ENCODE data around the gene WDR20. TPM values are rescaled to one million over a fixed set of nuclear protein-coding genes. Genes with fewer than 3 reads are reported as not detected.

Gene WDR20
- total and polyA plus RNA-seq, 2 of the 8 experiments (the other 6 are each of a cell fraction or from before 2014, with no cell fraction given), result 11.2 to 26.7 TPM

- Histone ChIP-seq H3K4me3 (ENCODE audit: extremely low read depth in 1 of 4, insufficient read depth in 2 of 4, low read depth in 3 of 4, low read length in 4 of 4) (no peak overlapping the region), H3K36me3 (ENCODE audit: control insufficient read depth in 2 of 4, insufficient read depth in 4 of 4, low read length in 3 of 4) (no peaks in the 10 kb centered on the region), H3K4me1 (replicated peaks in 1 of 4; ENCODE audit: control insufficient read depth in 3 of 4, insufficient read depth in 4 of 4, low read length in 3 of 4) (peaks cover 0 to 3% (median 1%) of the 10 kb centered on the region in 4 experiments; a peak in 4 of 7 replicates), H3K18ac (ENCODE audit: extremely low read depth, low read length) (no peak overlapping the region), H2BK12ac (ENCODE audit: low read depth, low read length) (no peak overlapping the region), H2AFZ (ENCODE audit: low read length) (no peak overlapping the region), H2BK120ac (replicated peaks; ENCODE audit: low read depth, low read length) (no peak overlapping the region), H3K9me3 (ENCODE audit: insufficient read depth in 2 of 2, low read depth in 1 of 2, low read length in 1 of 2) (no peaks in the 10 kb centered on the region), H3K4me2 (ENCODE audit: insufficient read depth in 1 of 2, low read depth in 2 of 2, low read length in 2 of 2) (no peak overlapping the region), H3K23me2 (ENCODE audit: low read depth, low read length) (no peaks in the 10 kb centered on the region), H4K20me1 (replicated peaks in 1 of 2; ENCODE audit: control insufficient read depth in 1 of 2, insufficient read depth in 2 of 2, low read length in 2 of 2) (no peaks in the 10 kb centered on the region), H3K79me2 (ENCODE audit: control insufficient read depth in 1 of 2, insufficient read depth in 2 of 2, low read length in 2 of 2) (no peaks in the 10 kb centered on the region), H3K23ac (ENCODE audit: insufficient read length) (no peak overlapping the region), H3K79me1 (ENCODE audit: low read depth, low read length) (no peaks in the 10 kb centered on the region), H4K8ac (ENCODE audit: extremely low read depth, insufficient read depth, low read length) (no peak overlapping the region), H2BK20ac (ENCODE audit: low read length) (no peak overlapping the region), H3K9ac (replicated peaks in 1 of 4; ENCODE audit: extremely low read depth in 1 of 4, low read depth in 3 of 4, low read length in 3 of 4) (no peak overlapping the region), H3K56ac (replicated peaks; ENCODE audit: insufficient read length, low read depth, low read length) (no peak overlapping the region), H3K27me3 (replicated peaks in 1 of 4; ENCODE audit: control insufficient read depth in 3 of 4, extremely low read depth in 1 of 4, insufficient read depth in 3 of 4, low read length in 3 of 4) (no peaks in the 10 kb centered on the region), H3K14ac (ENCODE audit: insufficient read length) (no peak overlapping the region), H3K27ac (ENCODE audit: low read depth, low read length) (no peak overlapping the region), H2BK15ac (ENCODE audit: low read length) (no peak overlapping the region), H3K4ac (replicated peaks; ENCODE audit: insufficient read length, low read depth, low read length) (no peak overlapping the region), H4K5ac (ENCODE audit: insufficient read length, low read depth, low read length) (no peak overlapping the region), H4K91ac (replicated peaks; ENCODE audit: insufficient read length, low read length) (no peak overlapping the region), H2BK5ac (ENCODE audit: low read depth, low read length) (no peak overlapping the region), H2AK5ac (ENCODE audit: low read depth, low read length) (no peak overlapping the region)
- ChIA-PET CTCF (ENCODE audit: partially characterized antibody) (no interaction called here), POLR2A (ENCODE audit: partially characterized antibody) (interaction anchor here (0.6 kb wide), 2 partner anchors 29 to 37 kb away, joined by 3 to 4 read pairs; no protein-coding TSS in a partner anchor)
- TF ChIP-seq RNF2 (IDR thresholded peaks at IDR 0.05; ENCODE audit: borderline replicate concordance, low read depth, low read length, missing control alignments, poor library complexity, severe bottlenecking) (no peak), BRCA1 (IDR thresholded peaks at IDR 0.05; ENCODE audit: low read depth, low read length) (no peak), CEBPB (IDR thresholded peaks at IDR 0.05; ENCODE audit: low read depth, low read length) (no peak), ASH2L (IDR thresholded peaks at IDR 0.05; ENCODE audit: low read length) (no peak), SP1 (IDR thresholded peaks at IDR 0.05; ENCODE audit: low read depth, low read length) (no peak), RFX5 (IDR thresholded peaks at IDR 0.05; ENCODE audit: borderline replicate concordance, low read depth, low read length) (no peak), KDM5A (IDR thresholded peaks at IDR 0.05; ENCODE audit: low read length) (no peak), CBX5 (IDR thresholded peaks at IDR 0.05; ENCODE audit: low read depth, low read length) (no peak), NANOG (IDR thresholded peaks at IDR 0.05; ENCODE audit: insufficient read depth, low read depth, low read length, poor library complexity, severe bottlenecking) (no peak), SP4 (IDR thresholded peaks at IDR 0.05; ENCODE audit: low read length) (no peak), CHD2 (IDR thresholded peaks at IDR 0.05; ENCODE audit: low read length) (no peak)
- no peak for FAIRE-seq
- no peak for DNase-seq (ENCODE audit: low read depth in 1 of 2, low spot score in 2 of 2)
Observed at GRCh38 chr14:102124419-102124818, 15.3 kb upstream of the WDR20 start.
